ENCODE results near the gene EXOC4. TPM values are rescaled to one million over a fixed set of nuclear protein-coding genes. Genes with fewer than 3 reads are reported as not detected.

The EXOC4 gene
- total RNA-seq, 1 experiment from 2014 or later: 71.0 TPM

DNA sequence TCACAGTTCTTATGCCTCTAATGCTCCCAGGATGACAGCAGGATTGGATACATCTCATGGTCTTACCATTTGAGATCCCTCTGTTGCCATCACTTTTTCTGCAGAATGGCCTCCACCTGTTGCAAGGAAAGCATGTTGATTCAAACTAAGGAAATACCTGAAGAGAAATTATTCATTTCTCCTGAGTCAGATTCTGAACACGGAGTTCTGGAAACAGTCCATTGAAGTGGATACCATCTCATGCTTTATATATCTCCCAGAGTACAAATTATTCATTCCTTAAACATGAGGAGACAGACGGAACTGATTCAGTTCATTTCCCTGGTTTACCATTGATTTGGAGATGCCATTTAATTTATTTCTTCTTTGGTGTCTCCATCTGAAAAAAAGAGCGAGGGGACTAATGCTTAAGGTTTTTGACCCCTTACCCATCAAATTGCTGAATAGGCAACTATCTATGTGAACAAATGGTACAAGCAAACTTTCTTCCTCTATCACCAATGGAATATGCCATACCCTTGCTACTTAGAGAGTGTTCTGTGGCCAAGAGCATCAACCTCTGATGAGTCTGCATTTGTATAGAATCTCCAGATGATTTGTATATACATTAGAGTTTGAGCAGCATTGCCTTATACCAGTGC lies 569.2 kb downstream of the EXOC4 start:
- ATAC-seq (no peak), DNase-seq (ENCODE audit: low read depth, low spot score) (no peak)
- Histone ChIP-seq H3K27ac (ENCODE audit: low read length) (no peak overlapping the region), H3K4me1 (ENCODE audit: control insufficient read depth, insufficient read depth, low read length) (no peaks in the 10 kb centered on the region), H3K4me3 (ENCODE audit: low read depth in 2 of 2, low read length in 2 of 2) (no peak overlapping the region), H3K27me3 (ENCODE audit: control insufficient read depth, insufficient read depth, low read length) (no peaks in the 10 kb centered on the region), H3K9me3 (ENCODE audit: control insufficient read depth, insufficient read depth, low read depth, low read length) (no peaks in the 10 kb centered on the region), H3K36me3 (ENCODE audit: control insufficient read depth, insufficient read depth, low read length) (no peaks in the 10 kb centered on the region)
- POLR2A ChIA-PET: no interaction called here
- BruUV-seq (replicated peaks): no TSS peak
- CTCF ChIA-PET: interaction anchor here (0.6 kb wide), 1 partner anchor 32 kb away, joined by 7 read pairs; no protein-coding TSS in a partner anchor
- intact Hi-C loops (cut with micrococcal nuclease; ENCODE audit: unreplicated experiment): no loop called here
- TF ChIP-seq TCF7L2 (IDR thresholded peaks at IDR 0.05; ENCODE audit: low read depth, low read length) (no peak), SIN3A (IDR thresholded peaks at IDR 0.05; ENCODE audit: borderline replicate concordance, insufficient read depth, low read depth, low read length) (no peak), REST (IDR thresholded peaks at IDR 0.05; ENCODE audit: insufficient read depth in 1 of 2, low read depth in 2 of 2, low read length in 1 of 2) (no peak), POLR2AphosphoS5 (IDR thresholded peaks at IDR 0.05; ENCODE audit: low read depth, low read length) (no peak)
- TF ChIP-seq, protein P1, sequence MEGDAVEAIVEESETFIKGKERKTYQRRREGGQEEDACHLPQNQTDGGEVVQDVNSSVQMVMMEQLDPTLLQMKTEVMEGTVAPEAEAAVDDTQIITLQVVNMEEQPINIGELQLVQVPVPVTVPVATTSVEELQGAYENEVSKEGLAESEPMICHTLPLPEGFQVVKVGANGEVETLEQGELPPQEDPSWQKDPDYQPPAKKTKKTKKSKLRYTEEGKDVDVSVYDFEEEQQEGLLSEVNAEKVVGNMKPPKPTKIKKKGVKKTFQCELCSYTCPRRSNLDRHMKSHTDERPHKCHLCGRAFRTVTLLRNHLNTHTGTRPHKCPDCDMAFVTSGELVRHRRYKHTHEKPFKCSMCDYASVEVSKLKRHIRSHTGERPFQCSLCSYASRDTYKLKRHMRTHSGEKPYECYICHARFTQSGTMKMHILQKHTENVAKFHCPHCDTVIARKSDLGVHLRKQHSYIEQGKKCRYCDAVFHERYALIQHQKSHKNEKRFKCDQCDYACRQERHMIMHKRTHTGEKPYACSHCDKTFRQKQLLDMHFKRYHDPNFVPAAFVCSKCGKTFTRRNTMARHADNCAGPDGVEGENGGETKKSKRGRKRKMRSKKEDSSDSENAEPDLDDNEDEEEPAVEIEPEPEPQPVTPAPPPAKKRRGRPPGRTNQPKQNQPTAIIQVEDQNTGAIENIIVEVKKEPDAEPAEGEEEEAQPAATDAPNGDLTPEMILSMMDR (IDR thresholded peaks at IDR 0.05): no peak
- in situ Hi-C loops (cut with HindIII; ENCODE audit: low pct_unique_long_range_greater_than_20kb, low sequenced_read_pairs): no loop called here

DNA sequence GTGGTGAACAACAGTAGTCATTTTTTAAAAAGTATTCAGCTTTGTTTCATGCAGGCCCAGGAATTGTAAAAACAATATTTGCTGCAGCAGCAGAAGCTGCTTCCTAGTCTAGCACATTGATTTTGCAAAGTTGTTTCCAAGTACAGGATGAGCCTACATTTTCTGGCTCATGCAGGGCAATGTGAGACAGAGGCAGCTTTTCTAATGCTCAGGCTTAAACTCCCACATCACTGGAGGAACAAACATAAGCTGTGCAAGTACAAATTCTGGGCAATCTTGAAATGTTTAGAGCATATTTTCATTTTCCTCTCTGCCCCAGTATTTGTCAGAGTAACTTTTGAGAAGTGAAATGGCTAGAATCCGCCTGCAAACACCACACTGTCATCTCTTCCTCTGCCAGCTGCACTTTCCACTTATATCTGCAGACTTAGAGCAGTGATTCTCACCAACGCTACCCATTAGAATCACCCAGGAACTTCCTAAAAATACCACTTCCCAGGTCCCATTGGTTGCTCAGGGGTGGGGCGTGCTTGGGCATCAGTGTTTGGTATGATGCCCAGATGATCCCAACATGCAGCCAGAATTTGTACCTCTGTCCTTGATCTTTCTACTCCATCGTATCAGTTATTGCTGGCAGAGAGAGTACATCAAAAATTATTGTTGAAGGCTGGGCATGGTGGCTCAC lies 570.1 kb downstream of the EXOC4 start:
- BruUV-seq (replicated peaks): no TSS peak
- H3K27ac ChIP-seq (ENCODE audit: low read length): no peak overlapping the region
- ChIA-PET CTCF (no interaction called here), POLR2A (no interaction called here)
- H3K4me3 ChIP-seq (ENCODE audit: low read depth in 2 of 2, low read length in 2 of 2): no peak overlapping the region
- H3K4me1 ChIP-seq (ENCODE audit: control insufficient read depth, insufficient read depth, low read length): no peaks in the 10 kb centered on the region
- H3K27me3 ChIP-seq (ENCODE audit: control insufficient read depth, insufficient read depth, low read length): no peaks in the 10 kb centered on the region
- H3K9me3 ChIP-seq (ENCODE audit: control insufficient read depth, insufficient read depth, low read depth, low read length): no peaks in the 10 kb centered on the region
- intact Hi-C loops (cut with micrococcal nuclease; ENCODE audit: unreplicated experiment) (no loop called here), in situ Hi-C loops (cut with HindIII; ENCODE audit: low pct_unique_long_range_greater_than_20kb, low sequenced_read_pairs) (no loop called here)
- TF ChIP-seq, protein P1 (IDR thresholded peaks at IDR 0.05): no peak
- TF ChIP-seq SIN3A (IDR thresholded peaks at IDR 0.05; ENCODE audit: borderline replicate concordance, insufficient read depth, low read depth, low read length): no peak
- TF ChIP-seq POLR2AphosphoS5 (IDR thresholded peaks at IDR 0.05; ENCODE audit: low read depth, low read length): no peak
- no peak for TF ChIP-seq TCF7L2 (IDR thresholded peaks at IDR 0.05; ENCODE audit: low read depth, low read length)
- no peak for TF ChIP-seq REST (IDR thresholded peaks at IDR 0.05; ENCODE audit: insufficient read depth in 1 of 2, low read depth in 2 of 2, low read length in 1 of 2)
- DNase-seq (ENCODE audit: low read depth, low spot score): no peak
- no peak for ATAC-seq
- no peaks in the 10 kb centered on the region for H3K36me3 ChIP-seq (ENCODE audit: control insufficient read depth, insufficient read depth, low read length)

Data from Panc1 (cell line).